Testis (tissue), 2 donors: ENCODE measurements around the gene ZDHHC19.

Experiments used
- POLR2A ChIP-seq: fragments of 450-650 bp; IDR thresholded peaks from one replicate; pipeline ENCODE4 v1.6.1; 2017; ENCODE audit warnings: antibody characterized with exemption, mild to moderate bottlenecking, moderate library complexity
- TF ChIP-seq, protein P1 (sequence below), 3 experiments: fragments of 450-650 bp in 2 of 3; fragments of 200-600 bp in 1 of 3; sonication (generic) in 1 of 3; IDR thresholded peaks; one replicate each; pipeline ENCODE4 v1.5.1; 2016 to 2019; ENCODE audit warnings: antibody characterized with exemption in 3 of 3, mild to moderate bottlenecking in 2 of 3, moderate library complexity in 1 of 3

DNA sequence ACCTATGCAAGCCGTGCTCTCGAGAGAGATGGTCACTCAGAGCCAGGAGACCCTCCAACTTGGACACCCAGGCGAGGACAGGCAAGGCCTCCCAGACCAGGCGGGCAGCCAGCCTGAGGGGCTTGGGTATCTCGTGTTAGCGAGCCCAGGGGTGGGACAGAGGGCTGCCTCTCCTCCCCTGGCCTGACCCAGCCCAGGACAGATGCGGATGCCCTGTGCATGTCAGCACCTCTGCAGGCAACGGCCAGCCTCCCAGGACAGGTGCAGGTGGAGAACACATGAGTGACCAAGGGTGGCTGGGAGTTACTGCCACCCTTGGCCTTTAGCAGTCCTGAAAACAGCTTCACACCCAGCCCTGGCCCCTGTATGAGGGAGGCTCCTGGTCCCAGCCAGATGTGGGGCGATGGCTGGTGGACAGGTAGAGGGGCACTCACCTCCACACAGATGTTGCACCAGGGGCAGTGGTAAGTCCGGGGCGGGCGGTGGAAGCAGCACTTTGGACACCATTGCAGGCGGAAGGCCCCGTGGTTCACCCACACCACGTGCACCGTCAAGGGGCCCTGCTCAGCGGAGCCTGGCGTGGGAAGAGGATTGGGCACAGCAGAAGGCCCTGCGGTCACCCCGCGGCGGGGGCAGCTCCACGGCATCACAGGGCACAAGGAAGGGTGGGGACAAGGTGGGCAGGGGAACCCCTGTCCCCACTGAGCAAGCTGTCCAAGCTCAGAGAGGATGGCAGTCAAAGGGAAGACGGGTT lies 2.1 kb downstream of the ZDHHC19 start:
- TF ChIP-seq, protein P1, sequence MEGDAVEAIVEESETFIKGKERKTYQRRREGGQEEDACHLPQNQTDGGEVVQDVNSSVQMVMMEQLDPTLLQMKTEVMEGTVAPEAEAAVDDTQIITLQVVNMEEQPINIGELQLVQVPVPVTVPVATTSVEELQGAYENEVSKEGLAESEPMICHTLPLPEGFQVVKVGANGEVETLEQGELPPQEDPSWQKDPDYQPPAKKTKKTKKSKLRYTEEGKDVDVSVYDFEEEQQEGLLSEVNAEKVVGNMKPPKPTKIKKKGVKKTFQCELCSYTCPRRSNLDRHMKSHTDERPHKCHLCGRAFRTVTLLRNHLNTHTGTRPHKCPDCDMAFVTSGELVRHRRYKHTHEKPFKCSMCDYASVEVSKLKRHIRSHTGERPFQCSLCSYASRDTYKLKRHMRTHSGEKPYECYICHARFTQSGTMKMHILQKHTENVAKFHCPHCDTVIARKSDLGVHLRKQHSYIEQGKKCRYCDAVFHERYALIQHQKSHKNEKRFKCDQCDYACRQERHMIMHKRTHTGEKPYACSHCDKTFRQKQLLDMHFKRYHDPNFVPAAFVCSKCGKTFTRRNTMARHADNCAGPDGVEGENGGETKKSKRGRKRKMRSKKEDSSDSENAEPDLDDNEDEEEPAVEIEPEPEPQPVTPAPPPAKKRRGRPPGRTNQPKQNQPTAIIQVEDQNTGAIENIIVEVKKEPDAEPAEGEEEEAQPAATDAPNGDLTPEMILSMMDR (IDR thresholded peaks at IDR 0.05), result no peak
- TF ChIP-seq POLR2A, result no peak
